Adipose tissue (tissue), 3 donors: ENCODE measurements around the gene OR6F1. TPM values are rescaled to one million over a fixed set of nuclear protein-coding genes. Genes with fewer than 3 reads are reported as not detected.

Source experiments
- polyA plus RNA-seq, 3 donors: library from polyadenylated mRNA; stranded (reverse); fragments of 200-250 nt; gene quantifications; one replicate each; pipeline ENCODE4 v1.2.3, GENCODE V29; 2013
- donor health status: healthy with polysubstance abuse.
- donor health status: Bipolar disorder and iron deficiency.
- donor health status: healthy.

OR6F1 gene
- polyA plus RNA-seq, 3 donors: not detected

Other genes starting within 250 kb of the OR6F1 start
- under 1 TPM in 1 of 3 donors, not detected in 2; 0.06 TPM for gene OR2C3, start 180.2 kb downstream of the OR6F1 start, polyA plus RNA-seq
- under 1 TPM; 0.01 to 0.67 (median 0.19) TPM for gene GCSAML, start 167.5 kb downstream of the OR6F1 start, polyA plus RNA-seq
- not detected for gene OR2G2, start 128.3 kb downstream of the OR6F1 start, polyA plus RNA-seq
- not detected for gene OR2G3, start 111.1 kb downstream of the OR6F1 start, polyA plus RNA-seq
- gene OR13G1, start 36.9 kb downstream of the OR6F1 start, polyA plus RNA-seq: not detected
- gene OR14K1, start 22.0 kb upstream of the OR6F1 start, polyA plus RNA-seq: not detected
- not detected for gene OR14A2, start 31.5 kb upstream of the OR6F1 start, polyA plus RNA-seq
- not detected for gene OR1C1, start 43.9 kb upstream of the OR6F1 start, polyA plus RNA-seq
- not detected for gene OR14A16, start 107.5 kb upstream of the OR6F1 start, polyA plus RNA-seq
- not detected for gene OR11L1, start 125.2 kb upstream of the OR6F1 start, polyA plus RNA-seq
- under 1 TPM; 0.10 to 0.34 (median 0.11) TPM for gene TRIM58, start 140.5 kb upstream of the OR6F1 start, polyA plus RNA-seq
- under 1 TPM in 1 of 3 donors, not detected in 2; 0.15 TPM for gene OR2W3, start 178.9 kb upstream of the OR6F1 start, polyA plus RNA-seq
- not detected for gene OR2T8, start 203.6 kb upstream of the OR6F1 start, polyA plus RNA-seq
- not detected for gene OR2AJ1, start 208.2 kb upstream of the OR6F1 start, polyA plus RNA-seq
- gene OR2L8, start 232.2 kb upstream of the OR6F1 start, polyA plus RNA-seq: not detected
- gene OR2AK2, start 248.6 kb upstream of the OR6F1 start, polyA plus RNA-seq: not detected